ENCODE measurements around the gene PPME1.

DNA sequence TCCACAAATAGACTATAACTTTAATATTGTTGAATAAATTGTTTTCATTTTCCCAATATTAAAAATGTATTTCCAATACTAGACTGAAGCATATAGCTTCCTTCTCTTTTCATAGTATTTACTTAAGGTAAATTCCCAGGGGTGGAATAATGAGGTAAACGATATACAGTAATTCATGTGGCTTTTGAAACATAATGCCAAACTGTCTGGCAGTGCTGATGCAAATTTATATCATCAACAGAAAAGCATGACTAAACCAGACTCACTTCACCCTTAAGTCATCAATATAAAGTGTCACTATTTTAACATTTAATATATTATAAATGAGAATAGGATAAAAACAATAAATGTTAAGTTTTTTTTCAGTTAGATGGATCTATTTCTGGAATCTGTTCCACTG, 13.9 kb upstream of the PPME1 start:
- TF ChIP-seq POLR2A (IDR thresholded peaks at IDR 0.05) = no peak
- TF ChIP-seq, protein P1, sequence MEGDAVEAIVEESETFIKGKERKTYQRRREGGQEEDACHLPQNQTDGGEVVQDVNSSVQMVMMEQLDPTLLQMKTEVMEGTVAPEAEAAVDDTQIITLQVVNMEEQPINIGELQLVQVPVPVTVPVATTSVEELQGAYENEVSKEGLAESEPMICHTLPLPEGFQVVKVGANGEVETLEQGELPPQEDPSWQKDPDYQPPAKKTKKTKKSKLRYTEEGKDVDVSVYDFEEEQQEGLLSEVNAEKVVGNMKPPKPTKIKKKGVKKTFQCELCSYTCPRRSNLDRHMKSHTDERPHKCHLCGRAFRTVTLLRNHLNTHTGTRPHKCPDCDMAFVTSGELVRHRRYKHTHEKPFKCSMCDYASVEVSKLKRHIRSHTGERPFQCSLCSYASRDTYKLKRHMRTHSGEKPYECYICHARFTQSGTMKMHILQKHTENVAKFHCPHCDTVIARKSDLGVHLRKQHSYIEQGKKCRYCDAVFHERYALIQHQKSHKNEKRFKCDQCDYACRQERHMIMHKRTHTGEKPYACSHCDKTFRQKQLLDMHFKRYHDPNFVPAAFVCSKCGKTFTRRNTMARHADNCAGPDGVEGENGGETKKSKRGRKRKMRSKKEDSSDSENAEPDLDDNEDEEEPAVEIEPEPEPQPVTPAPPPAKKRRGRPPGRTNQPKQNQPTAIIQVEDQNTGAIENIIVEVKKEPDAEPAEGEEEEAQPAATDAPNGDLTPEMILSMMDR (IDR thresholded peaks at IDR 0.05) = no peak

All from Peyer's patch (tissue), 4 donors.